IMR-90 (cell line): ENCODE measurements around the gene PRTG. TPM values are rescaled to one million over a fixed set of nuclear protein-coding genes. Genes with fewer than 3 reads are reported as not detected.

Experiments used
- ATAC-seq: fragments of 200-7000 bp; cut with Tn5 transposase; 2 replicates; pipeline ENCODE4 v1.9.1; 2020; ENCODE audit warnings: low read depth, mild to moderate bottlenecking, moderate library complexity
- BruUV-seq: library from RNA; stranded (reverse); fragments of 400-500 nt; replicated peaks from 2 replicates; lab custom pipeline; 2021; lab: Mats Ljungman, UMichigan
- CTCF ChIA-PET: fragments of 300-600 bp; formaldehyde crosslinking; extraction: SDS; loops from one replicate; lab custom pipeline; 2021; ENCODE audit warnings: antibody characterized with exemption; lab: Yijun Ruan, JAX
- POLR2A ChIA-PET: fragments of 300-600 bp; sonication (Branson Sonifier 250); formaldehyde crosslinking; loops from one replicate; lab custom pipeline; 2022; ENCODE audit warnings: antibody characterized with exemption; ENCODE audit not compliant: unreplicated experiment; lab: Charles Lee
- DNase-seq: peaks from one replicate; pipeline ENCODE4 v3.0.0; 2013
- H2AFZ ChIP-seq: replicated peaks from 2 replicates; pipeline ENCODE3; 2013; ENCODE audit warnings: low read length, mild to moderate bottlenecking; ENCODE audit not compliant: poor library complexity
- H2AK5ac ChIP-seq: 2 replicates; pipeline ENCODE4 v1.6.1; 2013; ENCODE audit warnings: low read depth, low read length, inconsistent platforms
- H2AK9ac ChIP-seq: replicated peaks from 2 replicates; pipeline ENCODE3; 2013; ENCODE audit warnings: mild to moderate bottlenecking, low read depth, low read length, moderate library complexity; ENCODE audit not compliant: poor library complexity
- H2BK120ac ChIP-seq: 2 replicates; pipeline ENCODE4 v1.6.1; 2013; ENCODE audit warnings: low read depth, low read length, inconsistent platforms
- H2BK15ac ChIP-seq: 3 replicates; pipeline ENCODE4 v1.6.1; 2013; ENCODE audit warnings: low read depth, low read length, inconsistent platforms
- H2BK20ac ChIP-seq: 2 replicates; pipeline ENCODE4 v1.6.1; 2013; ENCODE audit warnings: low read depth, mild to moderate bottlenecking, inconsistent platforms, low read length, moderate library complexity
- H2BK5ac ChIP-seq: 2 replicates; pipeline ENCODE4 v1.6.1; 2013; ENCODE audit warnings: mild to moderate bottlenecking, low read depth, low read length, inconsistent platforms; ENCODE audit not compliant: poor library complexity, severe bottlenecking
- H3K14ac ChIP-seq: replicated peaks from 2 replicates; pipeline ENCODE4 v1.6.1; 2013; ENCODE audit warnings: low read depth, low read length, inconsistent platforms
- H3K18ac ChIP-seq: 2 replicates; pipeline ENCODE4 v1.6.1; 2013; ENCODE audit warnings: low read depth, low read length, control low read depth
- H3K23ac ChIP-seq: 2 replicates; pipeline ENCODE4 v1.6.1; 2013; ENCODE audit warnings: low read depth, low read length, inconsistent platforms
- H3K27ac ChIP-seq: 2 replicates; pipeline ENCODE4 v1.5.1; 2013; ENCODE audit warnings: mild to moderate bottlenecking, control low read depth, low read length; ENCODE audit not compliant: insufficient read depth
- H3K27me3 ChIP-seq: 2 replicates; pipeline ENCODE4 v1.6.1; 2013; ENCODE audit warnings: low read length; ENCODE audit not compliant: control insufficient read depth, insufficient read depth
- H3K36me3 ChIP-seq: 2 replicates; pipeline ENCODE4 v1.6.1; 2013; ENCODE audit warnings: low read length, mixed read lengths; ENCODE audit not compliant: control insufficient read depth, insufficient read depth
- H3K4ac ChIP-seq: 2 replicates; pipeline ENCODE4 v1.6.1; 2013; ENCODE audit warnings: low read depth, low read length, inconsistent platforms
- H3K4me1 ChIP-seq: 2 replicates; pipeline ENCODE4 v1.6.1; 2013; ENCODE audit warnings: low read length, mixed read lengths; ENCODE audit not compliant: control insufficient read depth, insufficient read depth
- H3K4me2 ChIP-seq: 2 replicates; pipeline ENCODE4 v1.6.1; 2013; ENCODE audit warnings: low read depth, mild to moderate bottlenecking, control low read depth, low read length, moderate library complexity
- H3K4me3 ChIP-seq: 2 replicates; pipeline ENCODE4 v1.5.1; 2013; ENCODE audit warnings: low read depth, mild to moderate bottlenecking, control low read depth, low read length, moderate library complexity; ENCODE audit not compliant: insufficient read depth
- H3K56ac ChIP-seq: 2 replicates; pipeline ENCODE4 v1.6.1; 2013; ENCODE audit warnings: low read length, inconsistent platforms; ENCODE audit not compliant: insufficient read depth; ENCODE audit errors: extremely low read depth
- H3K79me1 ChIP-seq, 2 experiments: 2 replicates each; pipeline ENCODE4 v1.6.1; 2013; ENCODE audit warnings: low read length in 2 of 2, inconsistent platforms in 1 of 2, low read depth in 1 of 2
- H3K9ac ChIP-seq: 2 replicates; pipeline ENCODE4 v1.6.1; 2013; ENCODE audit warnings: low read depth, low read length, control low read depth
- H3K9me1 ChIP-seq: 2 replicates; pipeline ENCODE4 v1.6.1; 2013; ENCODE audit warnings: low read length, inconsistent platforms; ENCODE audit not compliant: insufficient read depth
- H3K9me3 ChIP-seq: 2 replicates; pipeline ENCODE4 v1.6.1; 2013; ENCODE audit warnings: low read length; ENCODE audit not compliant: control insufficient read depth, insufficient read depth
- H4K20me1 ChIP-seq: 2 replicates; pipeline ENCODE4 v1.6.1; 2013; ENCODE audit warnings: low read length, inconsistent platforms; ENCODE audit not compliant: insufficient read depth
- H4K5ac ChIP-seq: 2 replicates; pipeline ENCODE4 v1.6.1; 2013; ENCODE audit warnings: mild to moderate bottlenecking, low read depth, low read length, control low read depth
- H4K8ac ChIP-seq, 2 experiments: 2 replicates each; pipeline ENCODE4 v1.6.1; 2013; ENCODE audit warnings: low read depth in 2 of 2, low read length in 2 of 2, control low read depth in 1 of 2, inconsistent platforms in 1 of 2
- H4K91ac ChIP-seq: 2 replicates; pipeline ENCODE4 v1.6.1; 2013; ENCODE audit warnings: low read depth, low read length, inconsistent platforms; ENCODE audit not compliant: insufficient read depth
- BHLHE40 ChIP-seq: fragments of 150-350 bp; IDR thresholded peaks from 2 replicates; pipeline ENCODE4 v1.6.1; 2016; ENCODE audit warnings: mild to moderate bottlenecking, low read depth, low read length
- CEBPB ChIP-seq: IDR thresholded peaks from 2 replicates; pipeline ENCODE4 v1.6.1; 2012; ENCODE audit warnings: low read depth, low read length, improper control_type of control experiment
- CHD1 ChIP-seq: IDR thresholded peaks from 2 replicates; pipeline ENCODE4 v1.6.1; 2012; ENCODE audit warnings: low read depth, low read length, improper control_type of control experiment
- FOS ChIP-seq: fragments of 150-350 bp; IDR thresholded peaks from 2 replicates; pipeline ENCODE4 v1.6.1; 2016; ENCODE audit warnings: low read depth, low read length
- POLR2A ChIP-seq: IDR thresholded peaks from 2 replicates; pipeline ENCODE4 v1.6.1; 2012; ENCODE audit warnings: mild to moderate bottlenecking, low read depth, low read length
- RFX5 ChIP-seq: IDR thresholded peaks from 2 replicates; pipeline ENCODE4 v1.8.0; 2012; ENCODE audit warnings: low read depth, mild to moderate bottlenecking, low read length, moderate library complexity
- WGBS, 2 experiments: methylation state at CpG; one replicate each; pipeline versions ENCODE4 v1.1.5 to v1.1.7; 2013; ENCODE audit warnings: missing lambda C conversion rate in 2 of 2; ENCODE audit not compliant: insufficient read length in 1 of 2; ENCODE audit errors: extremely low coverage in 2 of 2; 5-methylcytosine and 5-hydroxymethylcytosine counted together
- dilution Hi-C: fragments of 300-500 bp; cut with HindIII; formaldehyde crosslinking; loops from one replicate; pipeline ENCODE4 v1.14.3; 2018; ENCODE audit warnings: low sequenced_read_pairs; ENCODE audit not compliant: unreplicated experiment
- in situ Hi-C: fragments of 300-500 bp; cut with MboI; formaldehyde crosslinking; loops from 3 replicates; pipeline ENCODE4 v1.14.3; 2019; ENCODE audit warnings: low sequenced_read_pairs, inconsistent platforms, mixed read lengths
- intact Hi-C: fragments of 100-400 bp; cut with micrococcal nuclease; formaldehyde crosslinking; loops from 2 replicates; pipeline ENCODE4 v1.10.0; 2022
- polyA plus RNA-seq, 3 experiments: library from polyadenylated mRNA; depleted of rRNA; stranded (reverse); fragments of >200 nt; gene quantifications; 2 replicates each; pipeline ENCODE4 v1.2.3, GENCODE V29; 2012; ENCODE audit warnings: low replicate concordance in 1 of 3
- total RNA-seq: library from RNA; depleted of rRNA; stranded (reverse); fragments of >200 nt; gene quantifications from 2 replicates; pipeline ENCODE4 v1.2.3, GENCODE V29; 2012

PRTG gene
- total and polyA plus RNA-seq, 2 of the 4 experiments (the other 2 are of a cell fraction): 0.99 to 1.4 TPM

- no peaks in the 10 kb centered on the region for H3K9me3 ChIP-seq
- H3K79me1 ChIP-seq: no peaks in the 10 kb centered on the region
- no peak overlapping the region for H3K14ac ChIP-seq
- intact Hi-C loops (no loop called here), dilution Hi-C loops (no loop called here), in situ Hi-C loops (no loop called here)
- H4K5ac ChIP-seq: no peak overlapping the region
- BruUV-seq: no TSS peak
- H2BK120ac ChIP-seq: no peak overlapping the region
- H3K36me3 ChIP-seq: no peaks in the 10 kb centered on the region
- POLR2A ChIA-PET: no interaction called here
- H3K4ac ChIP-seq: no peak overlapping the region
- no peaks in the 10 kb centered on the region for H3K9me1 ChIP-seq
- H3K27me3 ChIP-seq: peaks cover 5% of the 10 kb centered on the region
- H2BK15ac ChIP-seq: no peak overlapping the region
- no peaks in the 10 kb centered on the region for H4K20me1 ChIP-seq
- no peak overlapping the region for H3K23ac ChIP-seq
- no peak overlapping the region for H4K91ac ChIP-seq
- no peak for TF ChIP-seq CEBPB
- no peak for TF ChIP-seq FOS
- TF ChIP-seq POLR2A: no peak
- no peak for TF ChIP-seq RFX5
- no peak for TF ChIP-seq CHD1
- no peak for TF ChIP-seq BHLHE40
- ATAC-seq: no peak
- CTCF ChIA-PET: no interaction called here
- H2BK20ac ChIP-seq: no peak overlapping the region
- no peak overlapping the region for H3K4me3 ChIP-seq
- DNase-seq: no peak
- H3K18ac ChIP-seq: no peak overlapping the region
- H2BK5ac ChIP-seq: no peak overlapping the region
- H3K9ac ChIP-seq: no peak overlapping the region
- no peak overlapping the region for H2AK9ac ChIP-seq
- no peak overlapping the region for H3K27ac ChIP-seq
- H3K4me1 ChIP-seq: no peaks in the 10 kb centered on the region
- no peak overlapping the region for H2AK5ac ChIP-seq
- no CpG with 5 or more reads among the region's 2 CpGs for WGBS, 2 experiments
- H4K8ac ChIP-seq: no peak overlapping the region
- no peak overlapping the region for H3K56ac ChIP-seq
- no peak overlapping the region for H2AFZ ChIP-seq
- H3K4me2 ChIP-seq: no peak overlapping the region
Measured at GRCh38 chr15:55709458-55709857, 33.5 kb downstream of the PRTG start.
